Left kidney (tissue), 2 donors: ENCODE data around the gene RPUSD3. TPM values are rescaled to one million over a fixed set of nuclear protein-coding genes. Genes with fewer than 3 reads are reported as not detected.

Experiments used
- DNase-seq: peaks from one replicate; pipeline ENCODE4 v3.0.0-alpha.2; 2013
- polyA plus RNA-seq: library from polyadenylated mRNA; unstranded; fragments of 120-200 nt; gene quantifications from one replicate; pipeline ENCODE4 v1.2.1, GENCODE V29; 2013; ENCODE audit not compliant: insufficient read length

RPUSD3 gene
- polyA plus RNA-seq, 1 donor: 36.1 TPM

DNA sequence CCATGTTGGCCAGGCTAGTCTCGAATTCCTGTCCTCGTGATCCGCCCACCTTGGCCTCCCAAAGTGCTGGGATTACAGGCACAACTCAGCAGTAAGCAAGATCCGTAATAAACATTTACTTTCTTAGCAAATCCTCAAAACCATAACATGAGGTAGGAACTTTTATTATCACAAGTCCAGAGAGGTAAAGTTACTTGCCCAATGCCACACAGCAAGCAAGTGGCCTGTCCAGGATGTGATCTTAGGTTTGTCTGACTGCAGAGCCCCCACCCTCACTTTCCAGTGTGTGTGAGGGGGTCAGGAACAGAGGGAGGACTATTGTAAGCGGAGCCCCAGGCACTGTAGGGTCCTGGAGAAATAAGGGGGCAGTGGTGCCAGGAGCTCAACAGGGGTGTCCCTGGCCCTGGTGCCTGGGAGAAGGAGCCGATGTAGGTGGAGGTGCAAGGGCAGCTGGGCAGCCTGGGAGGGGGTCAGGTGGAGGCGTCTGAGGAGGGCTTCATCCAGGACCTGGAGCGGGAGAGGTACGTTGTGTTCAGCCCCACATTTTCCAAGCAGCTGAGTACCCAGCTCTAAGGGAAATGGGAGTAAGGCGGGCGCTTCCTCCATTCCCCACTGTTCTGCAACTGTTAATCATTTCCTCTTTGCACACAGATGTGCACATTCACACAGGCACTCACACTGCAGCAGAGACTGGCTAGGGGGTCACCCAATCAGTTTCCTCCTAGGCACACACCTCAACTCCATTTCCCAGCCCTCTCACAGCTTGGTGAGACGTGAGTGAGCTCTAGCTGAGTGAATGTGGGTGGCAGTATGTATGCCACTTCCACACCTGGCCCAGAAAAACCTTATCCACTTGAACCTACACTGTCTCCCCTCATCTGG lies 5.9 kb downstream of the RPUSD3 start:
- DNase-seq: no peak

DNA sequence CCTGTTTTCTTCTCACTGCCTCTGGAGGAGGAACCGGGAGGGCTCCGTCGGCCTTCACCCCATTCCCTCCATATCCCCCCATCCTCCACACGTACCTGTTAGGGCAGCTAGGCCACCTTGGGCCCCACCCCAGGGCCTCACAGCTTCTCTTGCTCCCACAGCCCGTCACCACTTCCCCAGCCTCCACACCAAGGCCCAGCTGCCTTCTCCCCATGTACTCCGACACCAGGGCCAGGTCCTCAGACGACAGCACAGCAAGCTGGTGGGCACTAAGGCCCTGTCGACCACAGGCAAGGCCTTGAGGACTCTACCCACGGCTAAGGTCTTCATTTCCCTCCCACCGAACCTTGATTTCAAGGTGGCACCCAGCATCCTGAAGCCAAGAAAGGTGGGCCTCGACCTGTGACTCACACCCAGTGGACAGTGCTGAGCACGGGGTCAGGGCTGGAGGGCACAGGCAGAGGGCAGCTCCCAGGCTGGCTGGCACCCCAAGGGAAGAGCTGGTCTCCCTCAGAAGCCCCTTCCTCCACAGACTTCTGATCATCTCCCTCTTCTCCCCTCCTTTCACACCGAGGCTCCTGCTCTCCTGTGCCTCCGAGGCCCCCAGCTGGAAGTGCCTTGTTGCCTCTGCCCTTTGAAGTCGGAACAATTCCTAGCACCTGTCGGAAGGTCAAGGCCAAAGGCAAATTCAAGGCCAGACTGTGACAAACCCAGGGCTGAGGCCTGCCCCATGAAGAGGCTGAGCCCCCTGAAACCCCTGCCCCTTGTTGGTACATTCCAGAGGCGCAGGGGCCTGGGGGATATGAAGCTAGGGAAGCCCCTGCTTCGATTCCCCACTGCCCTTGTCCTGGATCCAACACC lies 9.1 kb downstream of the RPUSD3 start:
- no peak for DNase-seq

GRCh38 chr3:9833078-9833477 lies 10.7 kb downstream of the RPUSD3 start:
- no peak for DNase-seq

- no peak for DNase-seq
Measured at GRCh38 chr3:9831253-9831652, 12.6 kb downstream of the RPUSD3 start.

DNA sequence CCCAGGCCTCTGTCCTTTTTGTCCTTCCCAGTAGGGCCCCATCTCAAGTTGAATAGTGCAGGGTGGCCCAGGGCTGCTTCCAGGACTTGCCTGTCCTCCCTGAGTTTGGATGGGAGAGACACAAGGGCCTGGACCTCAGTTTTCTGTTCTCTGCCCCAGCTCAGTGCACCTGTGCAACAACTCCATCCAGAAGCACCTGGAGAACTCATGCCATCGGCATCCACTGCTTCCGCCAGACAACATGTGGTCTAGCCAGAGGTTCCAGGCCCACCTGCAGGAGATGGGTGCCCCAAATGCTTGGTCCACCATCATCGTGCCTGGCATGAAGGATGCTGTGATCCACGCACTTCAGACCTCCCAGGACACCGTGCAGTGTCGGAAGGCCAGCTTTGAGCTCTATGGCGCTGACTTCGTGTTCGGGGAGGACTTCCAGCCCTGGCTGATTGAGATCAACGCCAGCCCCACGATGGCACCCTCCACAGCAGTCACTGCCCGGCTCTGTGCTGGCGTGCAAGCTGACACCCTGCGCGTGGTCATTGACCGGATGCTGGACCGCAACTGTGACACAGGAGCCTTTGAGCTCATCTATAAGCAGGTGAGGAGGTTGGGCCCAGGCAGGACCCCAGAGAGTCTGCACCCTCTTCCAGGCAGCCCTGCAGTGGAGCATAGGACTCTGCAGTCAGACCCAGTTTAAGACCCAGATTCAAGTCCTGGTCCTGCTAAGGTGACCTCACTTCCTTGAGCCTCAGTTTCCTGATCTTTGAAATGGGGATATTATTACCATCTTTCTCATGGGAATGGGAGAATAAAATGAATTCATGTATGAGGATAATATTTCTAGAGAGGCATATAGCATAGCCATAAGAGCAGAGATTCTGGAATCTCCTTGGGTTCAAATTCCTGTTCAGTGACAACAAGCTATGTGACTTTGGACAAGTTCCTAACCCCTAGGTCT lies 14.7 kb downstream of the RPUSD3 start:
- no peak for DNase-seq

- DNase-seq: no peak
Measured at GRCh38 chr3:9826815-9827573, 16.8 kb downstream of the RPUSD3 start.

DNA sequence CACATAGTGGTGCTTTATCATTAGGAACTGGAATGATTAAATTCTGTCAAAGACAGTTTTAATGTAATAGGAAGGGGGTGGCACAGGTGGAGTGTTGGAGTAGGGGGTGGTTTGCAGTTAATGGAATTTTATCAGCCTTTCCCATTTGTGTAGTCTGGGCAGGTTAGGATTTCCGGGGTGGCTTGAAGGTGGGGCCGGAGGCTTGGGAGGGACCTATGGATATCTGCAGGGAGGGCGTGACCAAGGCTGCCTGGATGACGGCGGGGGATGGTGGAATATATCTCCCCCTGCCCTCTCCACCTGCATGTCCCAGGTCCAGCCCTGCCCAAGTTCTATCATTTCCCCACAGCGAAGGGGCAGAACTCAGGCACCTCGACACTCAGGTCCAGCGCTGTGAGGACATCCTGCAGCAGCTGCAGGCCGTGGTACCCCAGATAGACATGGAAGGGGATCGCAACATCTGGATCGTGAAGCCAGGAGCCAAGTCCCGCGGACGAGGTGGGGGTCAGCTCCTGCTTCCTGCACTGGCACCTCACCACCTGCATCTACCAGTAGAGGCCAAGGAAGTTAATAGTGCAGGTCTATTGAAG lies 18.3 kb downstream of the RPUSD3 start:
- DNase-seq: no peak

GRCh38 chr3:9820946-9821345 lies 22.9 kb downstream of the RPUSD3 start:
- no peak for DNase-seq

DNA sequence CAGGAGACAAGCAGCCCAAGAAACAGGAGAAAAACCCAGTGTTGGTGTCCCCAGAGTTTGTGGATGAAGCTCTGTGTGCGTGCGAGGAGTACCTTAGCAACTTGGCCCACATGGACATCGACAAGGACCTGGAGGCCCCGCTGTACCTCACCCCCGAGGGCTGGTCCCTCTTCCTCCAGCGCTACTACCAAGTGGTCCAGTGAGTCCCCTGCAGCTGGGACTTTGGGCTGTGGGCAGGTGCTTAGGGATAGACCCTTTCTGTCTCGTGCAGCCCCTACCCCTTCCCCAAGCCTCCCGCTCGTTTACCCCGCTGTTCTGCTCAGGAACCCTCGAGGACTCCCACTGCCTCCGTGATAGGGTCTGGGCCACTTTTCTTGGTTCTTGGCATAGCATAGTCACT lies 23.3 kb downstream of the RPUSD3 start:
- DNase-seq: no peak

GRCh38 chr3:9818666-9819335 lies 25.0 kb downstream of the RPUSD3 start:
- no peak for DNase-seq

DNA sequence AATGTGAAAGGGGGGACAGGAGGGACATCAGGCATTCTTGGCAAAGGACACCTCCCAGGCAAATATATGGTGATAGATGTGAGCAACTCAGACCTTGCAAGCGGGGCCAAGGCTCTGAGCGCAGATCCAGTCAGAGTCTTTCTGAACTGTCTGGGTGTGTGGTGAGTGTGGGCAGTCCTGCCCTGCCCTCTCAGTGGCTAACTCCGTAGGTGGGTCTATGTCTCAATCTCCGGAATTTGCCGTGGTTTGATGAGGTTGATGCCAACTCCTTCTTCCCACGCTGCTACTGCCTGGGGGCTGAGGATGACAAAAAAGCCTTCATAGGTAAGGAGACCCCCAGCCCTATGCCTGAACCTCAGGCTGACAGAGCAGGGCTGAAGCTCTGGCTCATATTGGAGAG lies 26.4 kb downstream of the RPUSD3 start:
- DNase-seq: no peak

DNA sequence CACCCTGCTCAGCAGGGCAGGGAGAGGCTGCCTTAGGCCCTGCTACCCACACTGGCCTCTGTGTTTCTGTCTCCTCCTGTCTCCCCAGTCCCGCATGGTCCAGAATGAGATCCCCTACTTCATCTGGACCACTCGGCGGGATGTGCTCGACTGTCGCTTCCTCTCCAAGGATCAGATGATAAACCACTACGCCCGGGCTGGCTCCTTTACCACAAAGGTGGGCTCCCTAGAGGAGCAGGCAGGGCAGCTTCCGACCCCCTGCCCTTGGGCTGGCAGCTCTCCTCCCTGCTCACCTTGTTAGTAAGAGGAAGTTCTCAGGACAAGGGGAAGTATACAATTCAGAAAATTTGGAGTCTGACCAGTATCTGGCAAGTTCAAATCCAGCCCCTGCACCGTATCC lies 27.8 kb downstream of the RPUSD3 start:
- DNase-seq: no peak

DNA sequence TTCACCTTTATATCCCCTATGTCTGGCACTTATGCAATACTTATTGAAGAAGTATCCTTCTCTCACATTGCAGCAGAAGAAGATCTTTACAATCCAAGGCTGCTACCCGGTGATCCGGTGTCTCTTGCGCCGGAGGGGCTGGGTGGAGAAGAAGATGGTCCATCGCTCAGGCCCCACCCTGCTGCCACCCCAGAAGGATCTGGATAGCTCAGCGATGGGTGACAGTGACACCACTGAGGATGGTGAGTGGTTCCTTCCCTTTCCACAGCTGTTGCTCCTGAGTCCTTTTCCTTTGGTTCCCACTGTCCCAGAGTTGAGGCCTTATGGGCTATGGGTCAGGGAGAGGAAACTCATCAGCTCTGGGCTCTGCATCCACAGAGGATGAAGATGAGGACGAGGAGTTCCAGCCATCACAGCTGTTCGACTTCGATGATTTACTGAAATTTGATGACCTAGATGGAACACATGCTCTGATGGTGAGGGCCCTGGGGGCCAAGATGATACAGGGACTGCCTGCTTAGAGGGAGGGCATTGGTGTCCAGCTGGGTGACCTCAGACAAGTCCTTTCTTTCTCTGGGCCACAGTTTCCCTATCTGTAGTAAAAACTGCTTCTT lies 30.8 kb downstream of the RPUSD3 start:
- no peak for DNase-seq

- no peak for DNase-seq
Measured at GRCh38 chr3:9810846-9811245, 33.0 kb downstream of the RPUSD3 start.

GRCh38 chr3:9810433-9810770 lies 33.4 kb downstream of the RPUSD3 start:
- DNase-seq: peak; percentile 21

- peak; percentile 71 for DNase-seq
Measured at GRCh38 chr3:9809615-9810432, 34.0 kb downstream of the RPUSD3 start, which contains the start of gene TTLL3. Gene TTLL3 (plus strand): TSS chr3:9810262. CDS start chr3:9810662, 400 bp downstream.

GRCh38 chr3:9809239-9809614 lies 34.6 kb downstream of the RPUSD3 start:
- no peak for DNase-seq

DNA sequence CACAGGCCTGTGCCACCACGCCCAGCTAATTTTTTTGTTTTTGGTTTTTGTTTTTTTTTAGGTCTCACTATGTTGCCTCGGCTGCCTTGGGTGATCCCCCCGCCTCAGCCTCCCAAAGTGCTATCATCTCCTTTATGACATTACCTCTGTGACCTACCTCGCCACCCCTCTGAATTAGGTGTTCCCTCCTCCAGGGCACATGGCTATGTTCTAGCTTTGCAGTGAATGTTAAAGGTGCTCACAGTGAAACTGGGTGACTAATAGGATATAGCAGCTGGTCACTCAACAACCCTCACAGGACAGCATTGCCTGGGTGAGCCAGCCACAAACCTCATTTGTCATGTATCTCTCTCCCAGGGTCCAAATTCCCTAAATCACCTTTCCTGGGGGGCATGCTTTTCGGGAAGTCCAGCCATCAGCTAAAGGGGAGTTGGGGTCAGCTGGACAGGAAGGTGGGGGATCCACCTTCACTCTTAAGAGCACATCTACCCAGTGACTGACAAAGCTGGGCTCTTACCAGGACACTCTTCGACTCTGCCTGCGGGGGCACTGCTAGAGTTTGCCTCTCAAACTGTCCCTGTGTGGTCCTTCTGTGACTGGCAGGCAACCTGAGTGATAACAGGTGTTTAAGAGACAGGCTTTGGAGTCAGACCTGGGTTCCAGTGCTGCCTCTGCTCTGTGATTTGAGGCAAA lies 35.3 kb downstream of the RPUSD3 start:
- DNase-seq: no peak
